ENCODE measurements around the gene TSPAN11. TPM values are rescaled to one million over a fixed set of nuclear protein-coding genes. Genes with fewer than 3 reads are reported as not detected.

Gene TSPAN11
- total RNA-seq, 1 experiment from 2014 or later, result 4.6 TPM

- Mint-ChIP-seq H3K27ac (no peak overlapping the region), H3K9me3 (no peaks in the 10 kb centered on the region), H3K27me3 (ENCODE audit: low read depth) (no peaks in the 10 kb centered on the region), H3K4me3 (no peak overlapping the region), H3K4me1 (peaks cover 10% of the 10 kb centered on the region), H3K36me3 (no peaks in the 10 kb centered on the region)
- ChIA-PET CTCF (interaction anchor here (1.0 to 4.9 kb wide), 13 partner anchors 8 to 261 kb away, joined by 3 to 65 read pairs (median 5); partner anchors contain the start of gene TSPAN11), POLR2A (interaction anchor here (1.5 kb wide), 1 partner anchor 9 kb away, joined by 3 read pairs; no protein-coding TSS in a partner anchor)
- ATAC-seq (no peak), DNase-seq (ENCODE audit: low spot score) (no peak)
- TF ChIP-seq, protein P1, sequence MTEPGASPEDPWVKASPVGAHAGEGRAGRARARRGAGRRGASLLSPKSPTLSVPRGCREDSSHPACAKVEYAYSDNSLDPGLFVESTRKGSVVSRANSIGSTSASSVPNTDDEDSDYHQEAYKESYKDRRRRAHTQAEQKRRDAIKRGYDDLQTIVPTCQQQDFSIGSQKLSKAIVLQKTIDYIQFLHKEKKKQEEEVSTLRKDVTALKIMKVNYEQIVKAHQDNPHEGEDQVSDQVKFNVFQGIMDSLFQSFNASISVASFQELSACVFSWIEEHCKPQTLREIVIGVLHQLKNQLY (CRISPR knock-in tag; IDR thresholded peaks at IDR 0.05), result no peak
- TF ChIP-seq TEAD1 (CRISPR knock-in tag; IDR thresholded peaks at IDR 0.05) (no peak), EMX1 (CRISPR knock-in tag; IDR thresholded peaks at IDR 0.05) (no peak), ETV6 (CRISPR knock-in tag; IDR thresholded peaks at IDR 0.05) (no peak), MXD4 (CRISPR knock-in tag; IDR thresholded peaks at IDR 0.05; ENCODE audit: borderline replicate concordance) (no peak), ATF1 (CRISPR knock-in tag; IDR thresholded peaks at IDR 0.05) (no peak), ARID4B (CRISPR knock-in tag; IDR thresholded peaks at IDR 0.05; ENCODE audit: borderline replicate concordance) (no peak), FOXK1 (CRISPR knock-in tag; IDR thresholded peaks at IDR 0.05) (no peak), NFYB (CRISPR knock-in tag; conservative IDR thresholded peaks at IDR 0.05; ENCODE audit: low read depth) (no peak), HMGA2 (CRISPR knock-in tag; IDR thresholded peaks at IDR 0.05) (no peak), SMAD3 (CRISPR knock-in tag; IDR thresholded peaks at IDR 0.05; ENCODE audit: borderline replicate concordance) (no peak), ZNF532 (CRISPR knock-in tag; IDR thresholded peaks at IDR 0.05; ENCODE audit: borderline replicate concordance) (no peak)
- TF ChIP-seq, protein P2, sequence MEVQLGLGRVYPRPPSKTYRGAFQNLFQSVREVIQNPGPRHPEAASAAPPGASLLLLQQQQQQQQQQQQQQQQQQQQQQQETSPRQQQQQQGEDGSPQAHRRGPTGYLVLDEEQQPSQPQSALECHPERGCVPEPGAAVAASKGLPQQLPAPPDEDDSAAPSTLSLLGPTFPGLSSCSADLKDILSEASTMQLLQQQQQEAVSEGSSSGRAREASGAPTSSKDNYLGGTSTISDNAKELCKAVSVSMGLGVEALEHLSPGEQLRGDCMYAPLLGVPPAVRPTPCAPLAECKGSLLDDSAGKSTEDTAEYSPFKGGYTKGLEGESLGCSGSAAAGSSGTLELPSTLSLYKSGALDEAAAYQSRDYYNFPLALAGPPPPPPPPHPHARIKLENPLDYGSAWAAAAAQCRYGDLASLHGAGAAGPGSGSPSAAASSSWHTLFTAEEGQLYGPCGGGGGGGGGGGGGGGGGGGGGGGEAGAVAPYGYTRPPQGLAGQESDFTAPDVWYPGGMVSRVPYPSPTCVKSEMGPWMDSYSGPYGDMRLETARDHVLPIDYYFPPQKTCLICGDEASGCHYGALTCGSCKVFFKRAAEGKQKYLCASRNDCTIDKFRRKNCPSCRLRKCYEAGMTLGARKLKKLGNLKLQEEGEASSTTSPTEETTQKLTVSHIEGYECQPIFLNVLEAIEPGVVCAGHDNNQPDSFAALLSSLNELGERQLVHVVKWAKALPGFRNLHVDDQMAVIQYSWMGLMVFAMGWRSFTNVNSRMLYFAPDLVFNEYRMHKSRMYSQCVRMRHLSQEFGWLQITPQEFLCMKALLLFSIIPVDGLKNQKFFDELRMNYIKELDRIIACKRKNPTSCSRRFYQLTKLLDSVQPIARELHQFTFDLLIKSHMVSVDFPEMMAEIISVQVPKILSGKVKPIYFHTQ (CRISPR knock-in tag; IDR thresholded peaks at IDR 0.05), result no peak
- TF ChIP-seq, protein P3, sequence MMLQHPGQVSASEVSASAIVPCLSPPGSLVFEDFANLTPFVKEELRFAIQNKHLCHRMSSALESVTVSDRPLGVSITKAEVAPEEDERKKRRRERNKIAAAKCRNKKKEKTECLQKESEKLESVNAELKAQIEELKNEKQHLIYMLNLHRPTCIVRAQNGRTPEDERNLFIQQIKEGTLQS (CRISPR knock-in tag; conservative IDR thresholded peaks at IDR 0.05), result no peak
- TF ChIP-seq, protein P4, sequence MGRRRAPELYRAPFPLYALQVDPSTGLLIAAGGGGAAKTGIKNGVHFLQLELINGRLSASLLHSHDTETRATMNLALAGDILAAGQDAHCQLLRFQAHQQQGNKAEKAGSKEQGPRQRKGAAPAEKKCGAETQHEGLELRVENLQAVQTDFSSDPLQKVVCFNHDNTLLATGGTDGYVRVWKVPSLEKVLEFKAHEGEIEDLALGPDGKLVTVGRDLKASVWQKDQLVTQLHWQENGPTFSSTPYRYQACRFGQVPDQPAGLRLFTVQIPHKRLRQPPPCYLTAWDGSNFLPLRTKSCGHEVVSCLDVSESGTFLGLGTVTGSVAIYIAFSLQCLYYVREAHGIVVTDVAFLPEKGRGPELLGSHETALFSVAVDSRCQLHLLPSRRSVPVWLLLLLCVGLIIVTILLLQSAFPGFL (CRISPR knock-in tag; IDR thresholded peaks at IDR 0.05; ENCODE audit: borderline replicate concordance), result no peak
- TF ChIP-seq, protein P5, sequence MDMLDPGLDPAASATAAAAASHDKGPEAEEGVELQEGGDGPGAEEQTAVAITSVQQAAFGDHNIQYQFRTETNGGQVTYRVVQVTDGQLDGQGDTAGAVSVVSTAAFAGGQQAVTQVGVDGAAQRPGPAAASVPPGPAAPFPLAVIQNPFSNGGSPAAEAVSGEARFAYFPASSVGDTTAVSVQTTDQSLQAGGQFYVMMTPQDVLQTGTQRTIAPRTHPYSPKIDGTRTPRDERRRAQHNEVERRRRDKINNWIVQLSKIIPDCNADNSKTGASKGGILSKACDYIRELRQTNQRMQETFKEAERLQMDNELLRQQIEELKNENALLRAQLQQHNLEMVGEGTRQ (CRISPR knock-in tag; IDR thresholded peaks at IDR 0.05), result no peak
Observed at GRCh38 chr12:30990776-30991175, 64.2 kb downstream of the TSPAN11 start.
